Transverse colon (tissue), 4 donors: ENCODE results near the gene AVEN.
"Not testable (repeated sequence)": the region's sequence is repeated elsewhere in the genome, so short reads cannot be mapped to it uniquely, and the experiment has no call there.

Source experiments
- POLR2A ChIP-seq: fragments of 450-650 bp; IDR thresholded peaks from one replicate; pipeline ENCODE4 v1.6.1; 2016; ENCODE audit warnings: antibody characterized with exemption, mild to moderate bottlenecking, moderate library complexity
- POLR2AphosphoS5 ChIP-seq, 3 donors: sonication (generic); formaldehyde crosslinking; IDR thresholded peaks; one replicate each; pipeline ENCODE4 v1.6.1; 2016; ENCODE audit warnings: antibody characterized with exemption in 3 of 3
- TF ChIP-seq, protein P1 (sequence below), 5 experiments: fragments of 200-600 bp in 3 of 5; fragments of 450-650 bp in 2 of 5; sonication (generic) in 3 of 5; IDR thresholded peaks; 1 replicate in 2 of 5; 2 replicates in 3 of 5; pipeline ENCODE4 v1.5.1; 2016 to 2017; ENCODE audit warnings: antibody characterized with exemption in 5 of 5, inconsistent platforms in 3 of 5, mild to moderate bottlenecking in 2 of 5, moderate library complexity in 1 of 5

DNA sequence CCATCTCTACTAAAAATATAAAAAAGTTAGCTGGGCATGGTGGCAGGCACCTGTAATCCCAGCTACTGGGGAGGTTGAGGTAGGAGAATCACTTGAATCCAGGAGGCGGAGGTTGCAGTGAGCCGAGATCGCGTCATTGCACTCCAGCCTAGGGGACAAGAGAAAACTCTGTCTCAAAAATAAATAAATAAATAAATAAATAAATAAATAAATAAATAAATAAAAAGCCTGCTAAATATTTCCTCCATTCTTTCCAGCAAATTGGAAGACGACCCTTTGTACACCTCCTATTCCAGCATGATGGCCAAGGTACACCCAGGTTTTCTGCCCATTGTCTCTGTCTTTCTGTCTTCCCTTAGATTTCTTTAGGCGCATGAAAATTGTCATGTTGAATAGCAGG lies 219.5 kb downstream of the AVEN start:
- TF ChIP-seq POLR2AphosphoS5 (IDR thresholded peaks at IDR 0.05); POLR2A: not testable (repeated sequence)
- TF ChIP-seq, protein P1, sequence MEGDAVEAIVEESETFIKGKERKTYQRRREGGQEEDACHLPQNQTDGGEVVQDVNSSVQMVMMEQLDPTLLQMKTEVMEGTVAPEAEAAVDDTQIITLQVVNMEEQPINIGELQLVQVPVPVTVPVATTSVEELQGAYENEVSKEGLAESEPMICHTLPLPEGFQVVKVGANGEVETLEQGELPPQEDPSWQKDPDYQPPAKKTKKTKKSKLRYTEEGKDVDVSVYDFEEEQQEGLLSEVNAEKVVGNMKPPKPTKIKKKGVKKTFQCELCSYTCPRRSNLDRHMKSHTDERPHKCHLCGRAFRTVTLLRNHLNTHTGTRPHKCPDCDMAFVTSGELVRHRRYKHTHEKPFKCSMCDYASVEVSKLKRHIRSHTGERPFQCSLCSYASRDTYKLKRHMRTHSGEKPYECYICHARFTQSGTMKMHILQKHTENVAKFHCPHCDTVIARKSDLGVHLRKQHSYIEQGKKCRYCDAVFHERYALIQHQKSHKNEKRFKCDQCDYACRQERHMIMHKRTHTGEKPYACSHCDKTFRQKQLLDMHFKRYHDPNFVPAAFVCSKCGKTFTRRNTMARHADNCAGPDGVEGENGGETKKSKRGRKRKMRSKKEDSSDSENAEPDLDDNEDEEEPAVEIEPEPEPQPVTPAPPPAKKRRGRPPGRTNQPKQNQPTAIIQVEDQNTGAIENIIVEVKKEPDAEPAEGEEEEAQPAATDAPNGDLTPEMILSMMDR (IDR thresholded peaks at IDR 0.05) = not testable (repeated sequence)
